HG03159 (cell line): ENCODE measurements around the gene RNF25.

Source experiments
- ATAC-seq: cut with Tn5 transposase; IDR thresholded peaks from one replicate; pipeline ENCODE4 v1.9.1; 2021; ENCODE audit warnings: mild to moderate bottlenecking, moderate library complexity; ENCODE audit not compliant: unreplicated experiment

The RNF25 gene

DNA sequence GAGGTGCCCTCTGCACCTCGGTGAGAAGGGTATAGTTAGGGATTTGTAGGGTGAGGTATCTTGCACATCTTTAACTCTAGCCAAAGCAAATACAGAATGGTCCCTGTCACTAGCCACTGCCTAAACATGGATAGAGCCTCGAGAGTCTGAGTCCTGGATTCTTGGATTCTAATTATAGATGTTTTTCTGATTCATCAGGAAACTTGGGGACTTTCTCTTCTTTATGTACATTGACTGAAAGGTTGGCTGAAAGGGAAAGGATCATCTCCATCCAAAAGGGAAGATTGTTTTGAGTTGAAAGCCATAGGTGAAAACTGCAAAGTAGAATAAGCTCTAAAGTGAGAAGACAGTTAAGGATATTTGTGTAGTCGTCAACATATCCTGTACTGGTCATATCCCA is 8.3 kb upstream of the RNF25 start:
- no peak for ATAC-seq

- ATAC-seq, result no peak
Measured at GRCh38 chr2:218679119-218679518, 7.3 kb upstream of the RNF25 start.

GRCh38 chr2:218671097-218671653 is 627 bp downstream of the RNF25 start:
- no peak for ATAC-seq

DNA sequence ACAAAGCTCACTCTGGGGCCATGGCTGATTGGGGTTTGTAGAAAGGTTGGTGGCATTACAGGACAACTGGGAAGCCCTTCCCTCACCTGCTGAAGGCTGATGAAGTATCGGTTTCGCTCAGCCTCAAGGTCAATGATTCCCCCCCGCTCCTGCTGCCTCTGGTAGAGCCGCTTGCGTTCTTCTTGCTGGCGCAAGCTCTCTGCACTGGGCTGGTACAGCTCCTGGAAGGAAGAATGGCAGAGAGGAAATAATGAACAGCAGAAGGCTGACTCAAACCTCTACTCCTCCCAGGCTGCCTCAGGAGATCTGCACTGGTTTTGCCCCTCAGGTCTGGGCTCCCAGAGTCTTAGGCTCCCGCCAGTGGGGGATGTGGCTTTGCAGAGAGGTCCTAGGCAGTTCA is 7.1 kb downstream of the RNF25 start:
- ATAC-seq, result no peak

GRCh38 chr2:218663901-218664300 is 7.9 kb downstream of the RNF25 start:
- no peak for ATAC-seq

GRCh38 chr2:218662827-218663226 is 9.0 kb downstream of the RNF25 start:
- ATAC-seq, result no peak

GRCh38 chr2:218662377-218662776 is 9.4 kb downstream of the RNF25 start:
- ATAC-seq, result no peak

GRCh38 chr2:218659988-218660358 is 11.8 kb downstream of the RNF25 start:
- ATAC-seq, result no peak

DNA sequence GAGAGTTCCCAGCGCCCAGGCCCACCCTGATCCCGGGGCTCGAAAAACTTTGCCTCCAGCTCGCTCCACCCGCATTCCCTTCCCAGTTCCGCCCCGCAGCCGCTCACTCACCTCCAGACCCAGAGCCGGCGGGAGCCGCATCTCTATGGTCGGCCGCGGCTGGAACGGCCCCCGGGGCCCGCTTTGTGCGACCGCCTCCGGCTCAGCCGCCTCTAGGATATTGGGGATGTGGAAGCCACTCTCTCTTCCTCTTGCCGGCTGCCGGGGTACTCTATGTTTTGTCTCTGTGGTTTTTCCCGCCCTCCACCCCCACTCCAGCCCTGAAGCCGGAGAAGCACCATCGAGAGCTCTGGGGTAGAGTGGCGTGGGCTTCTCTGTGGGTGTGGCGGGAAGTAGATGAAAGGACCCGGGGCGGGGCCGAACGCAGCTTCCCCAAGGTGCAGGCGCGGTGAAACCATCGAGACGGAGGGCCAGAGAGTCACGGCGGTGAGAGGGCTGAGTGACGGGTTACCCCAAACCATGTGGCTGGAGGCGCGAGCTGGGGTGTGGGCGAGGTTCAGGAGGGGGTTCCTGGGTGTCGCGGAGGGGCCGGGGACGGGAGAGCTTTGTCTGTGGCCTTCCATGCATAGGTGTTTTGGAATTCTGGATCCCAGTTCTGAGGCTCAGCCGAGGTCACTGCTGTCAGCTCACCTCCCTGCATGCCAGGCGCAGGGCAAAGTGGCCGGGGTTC is 12.4 kb downstream of the RNF25 start, which contains the start of the genes BCS1L and ZNF142:
Gene BCS1L, plus strand, starts transcription at position 426 of the 730 bp plus-strand sequence. CDS start 1,305 bp downstream, outside the sequence.
Gene ZNF142, minus strand, starts transcription at position 366 of the 730 bp plus-strand sequence. CDS start 3,194 bp downstream, outside the sequence.
- peak; percentile 89 for ATAC-seq

- ATAC-seq, result peak; percentile 42
Measured at GRCh38 chr2:218658671-218659257, 13.0 kb downstream of the RNF25 start.

- ATAC-seq, result no peak
Measured at GRCh38 chr2:218655751-218656150, 16.1 kb downstream of the RNF25 start.

DNA sequence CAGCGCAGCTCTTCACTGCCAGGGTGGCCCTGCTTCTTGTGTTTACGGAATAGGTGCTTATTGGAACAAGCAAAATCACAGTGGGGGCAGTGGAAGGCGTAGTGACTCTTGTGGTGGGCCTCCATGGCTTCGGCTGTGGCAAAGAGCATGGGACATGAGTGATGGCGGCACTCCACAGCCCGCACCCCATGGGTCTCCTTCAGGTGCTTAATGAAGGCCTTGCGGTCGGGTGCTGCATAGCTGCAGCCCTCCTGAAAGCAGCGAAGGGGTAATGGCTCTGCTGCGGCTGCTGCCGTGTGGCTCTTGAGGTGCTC is 23.1 kb downstream of the RNF25 start:
- ATAC-seq, result no peak

GRCh38 chr2:218648088-218648786 is 23.6 kb downstream of the RNF25 start:
- peak; percentile 48 for ATAC-seq

- ATAC-seq, result peak; percentile 47
Measured at GRCh38 chr2:218645126-218645525, 26.7 kb downstream of the RNF25 start.

GRCh38 chr2:218644721-218645120 is 27.1 kb downstream of the RNF25 start:
- ATAC-seq, result no peak

GRCh38 chr2:218643751-218644310 is 28.0 kb downstream of the RNF25 start:
- ATAC-seq, result no peak

GRCh38 chr2:218642786-218643185 is 29.0 kb downstream of the RNF25 start:
- no peak for ATAC-seq

GRCh38 chr2:218642121-218642656 is 29.6 kb downstream of the RNF25 start:
- ATAC-seq, result no peak

DNA sequence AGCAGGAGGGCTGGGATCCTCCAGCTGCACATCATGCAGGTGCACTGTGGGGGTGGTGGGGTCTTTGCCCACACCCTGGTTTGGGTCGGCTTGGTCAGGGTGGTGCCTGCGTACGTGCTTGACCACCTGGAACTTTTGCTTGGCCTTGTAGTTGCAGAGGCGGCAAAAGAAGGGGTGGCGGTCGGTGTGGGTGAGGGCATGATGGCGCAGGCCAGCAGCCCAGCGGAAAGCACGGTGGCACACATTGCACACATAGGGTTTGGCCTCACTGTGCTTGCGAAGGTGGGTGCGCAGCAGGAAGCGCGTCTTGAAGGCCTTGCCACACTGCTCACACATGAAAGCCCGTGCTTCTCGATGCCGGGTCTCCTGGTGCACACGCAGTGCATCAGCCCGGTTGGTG is 33.4 kb downstream of the RNF25 start:
- no peak for ATAC-seq

DNA sequence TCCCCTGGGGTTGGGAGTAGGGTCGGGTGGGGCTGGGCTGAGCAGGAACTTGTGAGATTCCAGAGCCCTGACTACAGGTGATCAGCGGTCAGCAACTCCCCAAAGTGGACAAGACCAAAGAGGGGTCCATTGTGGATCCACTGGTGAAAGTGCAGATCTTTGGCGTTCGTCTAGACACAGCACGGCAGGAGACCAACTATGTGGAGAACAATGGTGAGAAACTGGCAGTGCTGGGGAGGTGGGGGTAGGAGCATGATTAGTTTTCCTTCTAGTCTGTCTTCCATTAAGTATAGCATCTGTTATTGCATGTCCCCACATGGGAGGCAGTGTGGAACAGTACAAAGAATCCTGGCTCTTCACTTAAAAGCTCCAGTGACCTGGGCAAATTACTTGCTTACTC is 36.1 kb downstream of the RNF25 start:
- no peak for ATAC-seq

- no peak for ATAC-seq
Measured at GRCh38 chr2:218631837-218632236, 40.0 kb downstream of the RNF25 start.
